HG03025 (cell line): ENCODE results near the gene ADRA2C.

Experiments
- ATAC-seq: cut with Tn5 transposase; IDR thresholded peaks from one replicate; pipeline ENCODE4 v1.9.1; 2021; ENCODE audit warnings: mild to moderate bottlenecking, moderate library complexity; ENCODE audit not compliant: unreplicated experiment, low FRiP score

The ADRA2C gene

GRCh38 chr4:3732076-3733028 lies 33.8 kb upstream of the ADRA2C start:
- no peak for ATAC-seq

- no peak for ATAC-seq
Measured at GRCh38 chr4:3733195-3733594, 33.0 kb upstream of the ADRA2C start.

GRCh38 chr4:3735196-3735595 lies 31.0 kb upstream of the ADRA2C start:
- ATAC-seq = no peak

GRCh38 chr4:3736290-3736689 lies 29.9 kb upstream of the ADRA2C start:
- ATAC-seq = no peak

GRCh38 chr4:3736806-3737205 lies 29.4 kb upstream of the ADRA2C start:
- ATAC-seq = no peak

- no peak for ATAC-seq
Measured at GRCh38 chr4:3739577-3739976, 26.6 kb upstream of the ADRA2C start.

GRCh38 chr4:3740256-3740655 lies 25.9 kb upstream of the ADRA2C start:
- ATAC-seq = no peak

GRCh38 chr4:3741217-3742011 lies 24.8 kb upstream of the ADRA2C start:
- no peak for ATAC-seq

GRCh38 chr4:3742610-3743009 lies 23.6 kb upstream of the ADRA2C start:
- ATAC-seq = no peak

GRCh38 chr4:3744232-3744631 lies 22.0 kb upstream of the ADRA2C start:
- ATAC-seq = no peak

- no peak for ATAC-seq
Measured at GRCh38 chr4:3744901-3745300, 21.3 kb upstream of the ADRA2C start.

- ATAC-seq = no peak
Measured at GRCh38 chr4:3745886-3746656, 20.1 kb upstream of the ADRA2C start.

- no peak for ATAC-seq
Measured at GRCh38 chr4:3746701-3747580, 19.2 kb upstream of the ADRA2C start.

GRCh38 chr4:3747581-3747904 lies 18.6 kb upstream of the ADRA2C start:
- no peak for ATAC-seq

GRCh38 chr4:3748136-3748898 lies 17.9 kb upstream of the ADRA2C start:
- no peak for ATAC-seq

- no peak for ATAC-seq
Measured at GRCh38 chr4:3749081-3749480, 17.1 kb upstream of the ADRA2C start.

- no peak for ATAC-seq
Measured at GRCh38 chr4:3750334-3750733, 15.9 kb upstream of the ADRA2C start.

GRCh38 chr4:3752022-3752421 lies 14.2 kb upstream of the ADRA2C start:
- no peak for ATAC-seq

- ATAC-seq = no peak
Measured at GRCh38 chr4:3753726-3754412, 12.3 kb upstream of the ADRA2C start.
